Renal pelvis (tissue), 12 donors: ENCODE measurements around the gene ASGR1. TPM values are rescaled to one million over a fixed set of nuclear protein-coding genes. Genes with fewer than 3 reads are reported as not detected.
A peak's percentile ranks its signal among the peaks of the same experiment; 100 is the strongest.

Experiments
- DNase-seq: peaks from one replicate; pipeline ENCODE4 v3.0.0-alpha.2; 2013
- long read RNA-seq, 16 experiments: transcript quantifications; one replicate each; lab custom pipeline, GENCODE V29; 2026
- polyA plus RNA-seq, 3 donors: library from polyadenylated mRNA; unstranded; fragments of 120-200 nt; gene quantifications; one replicate each; pipeline ENCODE4 v1.2.1, GENCODE V29; 2013; ENCODE audit not compliant: insufficient read length in 3 of 3

ASGR1 gene
- polyA plus RNA-seq, result 10 to 100 TPM in 1 of 3 donors, 1 to 10 TPM in 2; 8.1 to 10.6 (median 8.6) TPM
- long read RNA-seq, donor 1, partial matches to known transcripts, result 0 of 1 reads
- long read RNA-seq, donor 1, other reads (novel, unspliced or antisense), result 0 of 1 reads
- long read RNA-seq, donor 2, result 0 reads
- long read RNA-seq, donor 3, result 0 reads
- long read RNA-seq, donor 4, result 0 reads
- long read RNA-seq, donor 5, result 0 reads
- long read RNA-seq, donor 6, partial matches to known transcripts, result 0 of 2 reads
- long read RNA-seq, donor 6, other reads (novel, unspliced or antisense), result 0 of 2 reads
- long read RNA-seq, donor 7, partial matches to known transcripts, result 0 of 1 reads
- long read RNA-seq, donor 7, other reads (novel, unspliced or antisense), result 0 of 1 reads
- long read RNA-seq, donor 8, result 0 reads
- long read RNA-seq, donor 9, partial matches to known transcripts, result 0 of 3 reads
- long read RNA-seq, donor 9, other reads (novel, unspliced or antisense), result 0 of 3 reads
- long read RNA-seq, donor 10, partial matches to known transcripts, result 0 of 1 reads
- long read RNA-seq, donor 10, other reads (novel, unspliced or antisense), result 0 of 1 reads
- long read RNA-seq, donor 11, result 0 reads
- long read RNA-seq, donor 12, result 0 reads
- long read RNA-seq, donor 13, result 0 reads
- long read RNA-seq, donor 14, result 0 reads
- long read RNA-seq, donor 15, result 0 reads
- long read RNA-seq, donor 16, partial matches to known transcripts, result 0 of 3 reads
- long read RNA-seq, donor 16, other reads (novel, unspliced or antisense), result 0 of 3 reads

- no peak for DNase-seq
Observed at GRCh38 chr17:7179317-7180254, at the start of gene ASGR1. ASGR1 (minus strand) TSS chr17:7179370; CDS start chr17:7178563, 807 bp downstream.

DNA sequence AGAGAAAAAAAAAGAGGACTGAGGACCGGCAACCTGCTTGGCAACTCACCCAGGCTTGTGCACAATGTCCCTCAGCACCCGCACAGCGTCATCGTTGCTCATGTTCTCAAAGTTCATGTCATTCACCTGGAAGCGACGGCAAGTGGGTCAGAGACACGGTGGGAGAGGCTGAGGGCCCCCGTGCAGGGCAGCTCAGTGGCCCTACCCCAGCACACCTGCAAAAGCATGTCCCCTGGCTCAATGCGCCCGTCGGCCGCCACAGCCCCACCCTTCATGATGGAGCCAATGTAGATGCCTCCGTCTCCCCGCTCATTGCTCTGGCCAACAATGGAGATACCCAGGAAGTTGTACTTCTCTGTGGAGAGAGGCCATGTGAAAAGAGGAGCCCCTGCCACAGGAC, 49.8 kb upstream of the ASGR1 start:
- DNase-seq, result no peak

GRCh38 chr17:7226721-7227710, 47.8 kb upstream of the ASGR1 start:
- no peak for DNase-seq

DNA sequence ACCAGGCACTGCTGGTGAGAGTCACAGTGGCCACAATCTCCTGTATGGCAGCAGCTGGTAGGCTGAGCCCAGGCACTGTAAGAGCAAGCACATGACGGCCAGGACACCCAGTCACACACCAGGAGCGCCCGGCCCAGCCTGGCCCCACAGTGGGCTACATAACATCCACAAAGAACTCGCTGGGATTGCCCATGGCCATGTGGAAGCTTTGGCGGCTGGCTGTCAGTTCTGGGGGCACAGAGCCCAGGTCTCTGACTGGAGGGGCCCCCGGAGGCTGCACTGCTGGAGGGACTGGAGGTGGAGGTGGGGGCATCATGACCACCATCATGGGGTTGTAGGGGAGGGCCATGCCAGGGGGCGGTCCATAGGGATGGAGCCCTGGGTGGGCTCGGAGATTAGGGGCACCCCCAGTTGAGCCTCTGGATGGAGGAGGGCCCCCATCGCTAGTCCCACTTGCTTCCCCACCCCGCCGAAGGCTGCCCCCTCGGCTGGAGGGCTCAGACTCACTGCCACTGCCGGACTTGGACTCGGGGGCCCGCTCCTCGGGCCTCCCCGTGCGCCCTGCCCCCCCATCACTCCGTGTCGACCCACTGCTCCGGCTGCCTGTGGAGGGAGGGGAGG, 46.7 kb upstream of the ASGR1 start:
- no peak for DNase-seq

DNA sequence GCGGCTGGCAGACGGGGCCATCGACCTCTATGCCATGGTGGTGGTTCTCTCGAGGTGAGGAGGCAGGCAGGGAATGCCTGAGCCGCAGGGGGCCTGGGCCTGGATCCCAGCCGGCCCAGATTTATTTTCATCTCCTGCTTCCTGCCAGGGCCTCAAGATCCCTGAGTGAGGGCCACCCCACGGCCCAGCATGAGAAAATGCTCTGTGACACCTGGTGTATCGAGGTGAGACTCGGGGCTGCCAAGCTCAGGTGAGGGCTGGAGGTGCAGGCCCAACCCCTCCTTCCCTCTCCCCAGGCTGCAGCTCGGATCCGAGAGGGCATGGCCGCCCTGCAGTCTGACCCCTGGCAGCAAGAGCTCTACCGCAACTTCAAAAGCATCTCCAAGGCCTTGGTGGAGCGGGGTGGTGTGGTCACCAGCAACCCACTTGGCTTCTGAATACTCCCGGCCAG, 45.5 kb upstream of the ASGR1 start:
- DNase-seq, result no peak

- no peak for DNase-seq
Observed at GRCh38 chr17:7224110-7224509, 44.9 kb upstream of the ASGR1 start.

DNA sequence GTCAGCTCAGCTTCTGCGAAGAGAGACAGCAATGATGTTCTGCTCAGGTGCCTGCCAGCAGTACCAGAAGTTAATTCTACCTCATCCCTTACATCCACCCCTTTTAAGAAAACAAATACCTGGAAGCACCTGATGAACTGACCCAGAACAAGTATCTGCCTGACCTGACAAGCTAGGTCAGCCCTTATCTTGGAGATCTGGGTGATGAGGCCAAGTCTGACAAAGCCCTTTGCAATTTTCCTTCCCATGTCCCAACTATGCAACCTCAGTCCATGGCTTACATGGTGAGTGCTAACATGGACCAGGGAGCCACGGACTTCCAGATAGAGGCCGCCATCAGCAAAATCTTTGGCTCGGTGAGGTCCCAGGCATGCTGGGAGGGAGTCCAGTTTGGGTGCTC, 44.2 kb upstream of the ASGR1 start:
- DNase-seq, result no peak

DNA sequence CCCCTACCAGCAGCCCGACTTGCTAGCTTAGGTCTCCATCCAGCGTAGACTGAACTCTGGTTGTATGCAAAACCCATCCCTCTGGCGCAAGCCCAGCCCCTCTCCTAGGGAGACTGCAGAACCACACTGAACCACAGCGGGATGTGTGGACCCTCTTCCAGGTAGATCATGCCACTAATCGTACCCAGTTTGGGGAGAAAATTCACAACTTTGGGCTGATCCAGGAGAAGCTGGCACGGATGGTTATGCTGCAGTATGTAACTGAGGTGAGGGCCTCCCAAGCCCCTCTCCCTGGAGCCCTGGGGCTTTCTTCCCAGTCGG, 43.8 kb upstream of the ASGR1 start:
- DNase-seq, result no peak

- DNase-seq, result no peak
Observed at GRCh38 chr17:7222093-7222971, 43.2 kb upstream of the ASGR1 start.

DNA sequence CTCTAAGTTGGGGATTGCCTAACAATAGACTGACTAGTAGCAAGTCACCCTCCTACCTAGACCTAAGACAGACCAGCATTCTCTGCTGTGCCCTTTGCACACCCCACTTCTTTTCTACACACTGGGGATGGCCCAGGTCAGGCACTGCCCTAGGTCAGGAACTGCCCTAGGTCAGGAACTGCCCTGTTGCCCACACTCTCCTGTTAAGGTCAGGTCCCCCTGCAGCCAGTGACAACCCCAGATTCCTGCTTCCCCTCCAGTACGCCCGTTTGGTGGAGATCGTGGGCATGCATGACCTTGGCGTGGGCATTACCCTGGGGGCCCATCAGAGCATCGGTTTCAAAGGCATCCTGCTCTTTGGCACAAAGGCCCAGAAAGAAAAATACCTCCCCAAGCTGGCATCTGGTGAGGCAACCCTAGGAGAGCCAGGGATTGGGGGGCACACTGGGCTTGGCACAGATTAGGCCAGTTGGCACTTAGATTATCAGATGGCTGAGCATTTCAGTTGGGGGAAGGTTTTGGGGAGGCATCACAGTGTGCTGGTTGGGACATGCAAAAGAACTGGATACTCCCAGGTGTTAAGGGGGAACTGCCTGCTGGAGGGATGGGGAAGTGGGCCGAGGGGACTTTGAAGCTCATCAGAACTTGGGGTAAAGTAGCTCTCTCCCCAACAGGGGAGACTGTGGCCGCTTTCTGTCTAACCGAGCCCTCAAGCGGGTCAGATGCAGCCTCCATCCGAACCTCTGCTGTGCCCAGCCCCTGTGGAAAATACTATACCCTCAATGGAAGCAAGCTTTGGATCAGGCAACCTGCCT, 42.3 kb upstream of the ASGR1 start:
- DNase-seq, result no peak

- DNase-seq, result no peak
Observed at GRCh38 chr17:7220593-7221277, 41.6 kb upstream of the ASGR1 start.

- peak; percentile 89 for DNase-seq
Observed at GRCh38 chr17:7219812-7220592, 40.8 kb upstream of the ASGR1 start, which contains the start of the genes ACADVL and DLG4. ACADVL (plus strand) TSS chr17:7219938; CDS start chr17:7219985, 47 bp downstream. DLG4 (minus strand) TSS chr17:7219836.

DNA sequence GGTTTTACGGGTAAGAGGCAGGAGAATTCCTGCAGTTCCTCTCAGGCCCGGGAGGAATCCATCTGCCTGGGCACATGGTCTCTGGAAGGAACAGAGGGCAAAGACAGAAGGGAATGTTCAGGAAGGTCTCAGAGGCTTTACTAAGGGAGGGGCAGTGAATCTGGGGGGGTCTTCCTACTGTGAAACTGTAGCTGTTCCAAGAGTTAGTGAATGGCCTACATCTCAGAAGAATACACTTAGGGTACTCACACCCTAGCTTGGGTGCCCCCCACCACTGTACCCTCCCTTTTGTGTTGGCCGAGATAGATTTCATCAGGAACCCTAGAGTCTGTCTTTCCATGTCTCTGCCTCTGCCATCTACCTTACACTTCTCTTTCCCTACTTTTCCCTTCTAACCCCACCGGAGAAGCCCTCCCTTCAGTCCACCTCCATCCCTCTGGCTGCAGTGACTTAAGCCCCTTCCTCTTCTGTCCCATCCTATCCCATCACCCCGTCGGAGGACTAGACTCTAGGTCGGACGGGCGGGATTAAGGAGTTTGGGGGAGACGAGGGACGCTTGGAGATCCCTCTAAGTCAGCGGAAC, 40.1 kb upstream of the ASGR1 start:
- no peak for DNase-seq

- DNase-seq, result no peak
Observed at GRCh38 chr17:7218758-7219157, 39.6 kb upstream of the ASGR1 start.

- DNase-seq, result no peak
Observed at GRCh38 chr17:7218166-7218565, 39.0 kb upstream of the ASGR1 start.
